T47D (cell line): ENCODE results near the gene SELENOM.

Experiments used
- DNase-seq, 2 experiments: peaks; one replicate each; pipeline versions ENCODE4 v3.0.0 to v3.0.0-alpha.2; 2011 to 2012; ENCODE audit warnings: low read depth in 1 of 2, low spot score in 1 of 2
- JUND ChIP-seq: IDR thresholded peaks from 2 replicates; pipeline ENCODE4 v1.6.1; 2012; ENCODE audit warnings: low read depth
- in situ Hi-C: cut with HindIII; loops from 2 replicates; pipeline ENCODE4 v1.10.0; 2016; ENCODE audit warnings: low sequenced_read_pairs, low pct_unique_long_range_greater_than_20kb

The SELENOM gene

GRCh38 chr22:31107894-31108218, 488 bp upstream of the SELENOM start:
- no peak for TF ChIP-seq JUND
- DNase-seq, result no peak
- in situ Hi-C loops, result no loop called here

- in situ Hi-C loops, result no loop called here
- TF ChIP-seq JUND, result no peak
- peak in 1 of 2 experiments; percentile 38 for DNase-seq
Observed at GRCh38 chr22:31106731-31107177, 614 bp downstream of the SELENOM start.

- TF ChIP-seq JUND, result no peak
- DNase-seq, result no peak
- in situ Hi-C loops, result no loop called here
Observed at GRCh38 chr22:31106001-31106571, 1.3 kb downstream of the SELENOM start.

GRCh38 chr22:31105282-31105929, 2.0 kb downstream of the SELENOM start:
- TF ChIP-seq JUND, result no peak
- no peak for DNase-seq
- in situ Hi-C loops, result no loop called here

- TF ChIP-seq JUND, result no peak
- in situ Hi-C loops, result no loop called here
- no peak for DNase-seq
Observed at GRCh38 chr22:31104869-31105268, 2.5 kb downstream of the SELENOM start.

- in situ Hi-C loops, result no loop called here
- no peak for DNase-seq
- no peak for TF ChIP-seq JUND
Observed at GRCh38 chr22:31103899-31104694, 3.3 kb downstream of the SELENOM start.

GRCh38 chr22:31103111-31103510, 4.3 kb downstream of the SELENOM start:
- no peak for TF ChIP-seq JUND
- no peak for DNase-seq
- in situ Hi-C loops, result no loop called here

GRCh38 chr22:31102441-31103081, 4.8 kb downstream of the SELENOM start:
- TF ChIP-seq JUND, result no peak
- DNase-seq, result no peak
- in situ Hi-C loops, result no loop called here

- no peak for TF ChIP-seq JUND
- in situ Hi-C loops, result no loop called here
- no peak for DNase-seq
Observed at GRCh38 chr22:31100762-31101525, 6.4 kb downstream of the SELENOM start.

GRCh38 chr22:31099841-31100761, 7.3 kb downstream of the SELENOM start:
- DNase-seq, result no peak
- no peak for TF ChIP-seq JUND
- in situ Hi-C loops, result no loop called here

- in situ Hi-C loops, result no loop called here
- no peak for DNase-seq
- TF ChIP-seq JUND, result no peak
Observed at GRCh38 chr22:31099386-31099785, 8.0 kb downstream of the SELENOM start.
